Measurements from ENCODE around the gene SUPT20HL2.

- no peak for TF ChIP-seq CTCF (IDR thresholded peaks at IDR 0.05)
- no peak for TF ChIP-seq EP300 (IDR thresholded peaks at IDR 0.05)
These were observed 11.4 kb upstream of the SUPT20HL2 start for GRCh38 chrX:24325231-24325630.

All from sigmoid colon (tissue), 4 donors.